ENCODE data around the gene STEAP1B.
A peak's percentile ranks its signal among the peaks of the same experiment; 100 is the strongest.
"Not testable (repeated sequence)": the region's sequence is repeated elsewhere in the genome, so short reads cannot be mapped to it uniquely, and the experiment has no call there.

STEAP1B gene

DNA sequence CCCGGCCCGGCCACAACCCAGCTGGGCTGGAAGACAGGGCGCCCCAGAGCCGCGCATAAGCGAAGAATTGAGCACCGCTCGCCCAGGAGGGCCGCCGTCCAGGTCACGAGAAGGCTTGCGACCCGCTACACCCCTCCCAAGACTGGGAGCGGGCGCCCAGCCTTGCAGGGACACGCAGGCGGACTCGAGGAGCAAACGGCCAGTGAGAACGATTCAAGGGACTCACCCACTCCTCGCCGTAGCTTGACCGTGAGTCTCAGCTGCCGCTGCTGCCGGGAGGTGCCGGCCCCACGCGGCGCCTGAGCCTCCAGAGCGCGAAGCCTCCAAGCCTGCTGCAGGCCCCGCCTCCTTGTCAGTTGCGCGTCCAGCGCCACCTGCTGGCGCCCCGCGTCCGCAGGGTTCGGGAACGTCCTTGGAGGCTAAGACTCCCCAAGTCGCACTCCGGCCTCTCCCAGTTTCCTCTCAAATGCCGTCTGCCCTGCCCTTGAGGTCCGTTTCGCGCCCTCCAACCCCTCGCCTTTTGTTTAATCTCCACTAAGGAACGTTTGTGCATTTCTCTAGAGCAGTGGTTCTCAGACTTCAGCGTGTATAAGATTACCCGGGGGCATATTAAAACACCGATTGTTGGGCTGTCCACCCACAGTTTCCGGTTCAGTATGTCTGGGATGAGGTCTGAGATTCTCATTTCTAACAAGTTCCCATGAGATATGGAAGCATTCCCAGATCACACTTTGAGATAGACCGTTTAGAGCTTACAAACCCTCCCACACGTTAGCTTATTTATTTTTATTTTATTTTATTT lies at the start of gene STEAP1B:
STEAP1B (minus strand) TSS at position 301 of the 802 bp plus-strand sequence. CDS start 5,333 bp downstream, outside the sequence.
- peak; percentile 75 for DNase-seq

DNA sequence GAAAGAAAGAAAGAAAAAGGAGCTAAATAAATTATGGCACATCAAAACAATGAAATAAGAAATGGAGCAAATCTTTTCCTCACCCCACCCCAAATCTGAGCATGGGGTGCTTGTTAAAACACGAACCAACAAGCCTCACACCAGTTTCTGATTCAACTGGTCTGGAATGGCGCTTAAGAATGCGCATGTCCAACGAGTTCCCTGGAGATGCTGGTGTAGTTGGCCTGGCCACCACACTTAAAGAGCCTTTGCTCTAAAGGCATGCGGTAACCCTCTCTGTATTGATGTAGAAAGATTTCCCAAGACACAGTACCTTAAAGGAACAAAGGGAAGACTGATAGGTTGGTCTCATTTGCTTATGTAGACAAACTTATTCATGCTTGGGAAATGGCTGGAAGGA lies 49.1 kb upstream of the STEAP1B start:
- DNase-seq = no peak

- no peak for DNase-seq
Observed at GRCh38 chr7:22548313-22548712, 48.3 kb upstream of the STEAP1B start.

DNA sequence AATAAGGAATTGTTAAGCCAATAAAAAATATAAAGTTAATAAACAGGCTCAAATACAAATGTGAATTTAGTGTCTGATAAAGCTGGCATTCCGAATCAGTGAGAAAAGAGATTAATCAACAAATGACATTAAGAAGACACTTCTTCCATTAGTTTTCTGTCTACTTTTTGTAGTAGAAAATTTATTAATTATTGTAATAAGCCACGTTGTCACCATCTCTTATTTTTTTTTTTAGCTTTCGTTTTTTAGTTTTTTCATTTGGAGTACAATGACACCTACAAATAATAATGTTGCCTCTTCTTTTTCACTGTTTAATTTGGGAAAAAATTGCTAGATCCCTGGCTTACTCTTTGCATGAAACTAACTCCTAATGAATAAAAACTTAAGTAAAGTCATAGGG lies 46.8 kb upstream of the STEAP1B start:
- no peak for DNase-seq

- DNase-seq = no peak
Observed at GRCh38 chr7:22545529-22545928, 45.5 kb upstream of the STEAP1B start.

DNA sequence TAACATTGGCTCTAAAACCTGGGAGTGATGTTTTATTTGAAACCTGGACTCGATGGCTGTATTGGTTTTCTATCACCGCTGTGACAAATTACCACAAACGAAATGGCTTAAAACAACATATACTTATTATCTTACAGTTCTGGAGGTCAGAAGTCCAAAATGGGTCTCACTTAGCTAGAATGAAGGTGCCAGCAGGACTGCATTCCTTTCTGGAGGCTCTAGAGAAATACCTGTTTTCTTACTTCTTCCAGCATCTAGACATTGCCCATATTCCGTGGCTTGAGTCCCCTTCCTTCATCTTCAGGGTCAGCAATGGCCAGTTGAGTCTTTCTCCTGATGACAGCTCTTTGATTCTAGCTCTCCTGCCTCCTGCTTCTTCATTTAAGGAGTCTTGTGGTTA lies 44.3 kb upstream of the STEAP1B start:
- DNase-seq = no peak

- DNase-seq = no peak
Observed at GRCh38 chr7:22543169-22543568, 43.2 kb upstream of the STEAP1B start.

- no peak for DNase-seq
Observed at GRCh38 chr7:22542669-22543068, 42.7 kb upstream of the STEAP1B start.

DNA sequence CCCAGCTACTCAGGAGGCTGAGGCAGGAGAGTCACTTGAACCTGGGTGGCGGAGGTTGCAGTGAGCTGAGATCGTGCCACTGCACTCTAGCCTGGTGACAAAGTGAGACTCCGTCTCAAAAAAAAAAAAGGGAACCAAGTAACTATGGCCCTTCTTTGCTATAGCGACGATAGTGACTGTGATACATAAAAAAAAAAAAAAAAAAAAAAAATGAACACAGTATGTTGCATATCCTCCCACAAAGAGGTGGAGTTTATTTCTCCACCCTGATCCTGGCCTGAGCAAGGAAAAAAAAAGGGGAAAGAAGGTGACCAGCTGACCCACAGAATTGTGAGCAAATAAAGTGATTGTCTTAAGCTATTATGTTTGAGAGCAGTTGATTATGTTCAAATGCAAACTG lies 42.3 kb upstream of the STEAP1B start:
- no peak for DNase-seq

- DNase-seq = no peak
Observed at GRCh38 chr7:22541789-22542188, 41.8 kb upstream of the STEAP1B start.

- DNase-seq = not testable (repeated sequence)
Observed at GRCh38 chr7:22528537-22528936, 28.5 kb upstream of the STEAP1B start.

- DNase-seq = not testable (repeated sequence)
Observed at GRCh38 chr7:22524353-22524947, 24.5 kb upstream of the STEAP1B start.

- peak; percentile 21 for DNase-seq
Observed at GRCh38 chr7:22523478-22524352, 23.7 kb upstream of the STEAP1B start.

DNA sequence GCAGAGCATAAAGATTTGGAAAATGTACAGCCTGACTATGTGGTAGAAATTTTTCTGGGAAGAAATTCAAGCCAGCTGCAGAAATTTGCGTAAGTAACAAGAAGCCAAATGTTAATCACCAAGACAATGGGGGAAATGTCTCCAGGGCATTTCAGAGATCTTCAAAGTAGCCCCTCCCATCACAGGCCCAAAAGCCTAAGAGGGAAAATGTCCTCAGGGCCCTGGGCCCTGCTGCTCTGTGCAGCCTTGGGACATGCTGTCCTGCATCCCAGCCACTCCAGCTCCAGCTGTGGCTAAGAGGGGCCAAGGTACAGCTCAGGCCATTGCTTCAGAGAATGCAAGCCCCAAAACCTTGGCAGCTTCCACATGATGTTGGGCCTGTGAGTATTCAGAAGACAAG lies 19.6 kb upstream of the STEAP1B start:
- DNase-seq = not testable (repeated sequence)

DNA sequence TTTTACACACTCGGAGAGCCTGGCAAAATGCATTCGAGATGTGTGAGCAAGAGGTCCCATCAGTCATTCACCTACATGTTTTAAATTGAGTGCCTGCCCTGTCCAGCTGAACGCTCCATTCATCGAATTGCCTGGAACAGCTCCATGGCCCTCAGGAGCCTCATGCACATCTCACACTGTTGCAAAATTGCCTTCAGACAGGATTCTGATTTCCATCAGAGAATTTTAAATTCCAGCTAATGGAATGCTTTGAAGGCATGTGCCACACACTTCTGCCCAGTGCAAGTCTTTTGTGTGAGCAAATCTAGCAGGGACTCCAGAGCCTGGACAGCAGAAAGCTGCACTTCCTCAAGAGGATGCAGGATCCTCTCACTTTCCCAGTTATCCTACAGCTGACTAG lies 17.0 kb upstream of the STEAP1B start:
- DNase-seq = not testable (repeated sequence)

DNA sequence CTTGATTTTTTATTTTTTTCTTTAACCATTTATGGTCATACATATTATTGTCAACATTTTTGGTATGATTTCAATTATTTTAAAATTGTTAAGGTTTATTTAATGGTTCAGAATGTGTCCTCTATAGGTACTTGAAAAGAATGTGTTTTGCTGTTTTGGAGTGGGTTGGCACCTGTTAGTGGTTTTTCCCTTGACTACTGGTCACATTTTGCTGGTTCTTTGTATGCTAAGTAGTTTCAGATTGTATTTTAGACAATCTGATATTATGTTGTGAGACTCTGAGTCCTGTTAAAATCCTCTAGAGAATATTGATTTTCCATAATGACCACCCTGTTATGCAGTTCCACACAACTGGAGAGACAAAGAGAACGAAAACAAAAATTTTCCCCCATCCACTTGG lies 15.0 kb upstream of the STEAP1B start:
- DNase-seq = not testable (repeated sequence)

GRCh38 chr7:22507320-22507719 lies 7.3 kb upstream of the STEAP1B start:
- DNase-seq = not testable (repeated sequence)

GRCh38 chr7:22506316-22507020 lies 6.5 kb upstream of the STEAP1B start:
- not testable (repeated sequence) for DNase-seq

- DNase-seq = not testable (repeated sequence)
Observed at GRCh38 chr7:22504519-22504918, 4.5 kb upstream of the STEAP1B start.

GRCh38 chr7:22502104-22502503 lies 2.1 kb upstream of the STEAP1B start:
- not testable (repeated sequence) for DNase-seq

DNA sequence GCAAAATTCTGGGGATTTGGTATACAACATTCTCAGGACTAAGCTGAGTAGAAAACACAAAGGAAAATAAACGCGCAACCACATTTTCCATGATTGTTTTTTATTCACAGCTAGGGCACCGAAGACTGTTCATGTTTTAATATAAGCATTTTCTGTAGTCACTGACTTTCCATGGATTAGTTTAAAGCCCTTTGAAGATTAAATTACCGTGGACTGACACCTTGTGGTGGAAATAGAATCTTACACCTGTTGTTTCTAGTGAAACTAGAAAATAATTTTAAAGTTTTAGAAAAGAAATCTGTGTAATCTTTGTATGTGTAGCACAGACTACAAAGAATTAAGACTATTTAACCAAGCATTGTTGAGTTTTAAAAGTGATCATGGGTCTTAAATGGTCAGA lies 1.3 kb upstream of the STEAP1B start:
- peak; percentile 30 for DNase-seq

DNA sequence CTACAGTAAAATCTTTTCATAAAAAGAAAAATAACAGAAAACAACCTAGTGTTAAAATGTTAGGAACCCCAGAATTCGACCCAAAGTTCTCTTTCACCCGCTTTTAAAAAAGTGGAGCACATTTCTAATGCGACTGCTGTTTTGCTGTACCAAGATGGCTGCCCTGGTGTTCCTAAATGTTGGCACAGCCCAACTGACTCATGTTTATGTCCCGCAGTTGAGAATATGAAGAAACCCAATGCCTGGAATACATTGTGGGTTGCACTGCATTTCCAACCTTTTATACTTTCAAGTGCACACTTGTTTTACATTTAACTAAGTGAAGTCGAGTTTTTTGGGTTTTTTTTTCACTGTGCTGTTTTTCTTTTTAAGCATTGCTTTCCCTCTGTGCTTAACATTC lies 944 bp downstream of the STEAP1B start:
- DNase-seq = no peak

- not testable (repeated sequence) for DNase-seq
Observed at GRCh38 chr7:22496912-22497311, 3.1 kb downstream of the STEAP1B start.
